Mesenchymal stem cell (in vitro differentiated cells and primary cell): ENCODE data around the gene ENDOG.
"Not testable (repeated sequence)": the region's sequence is repeated elsewhere in the genome, so short reads cannot be mapped to it uniquely, and the experiment has no call there.

Experiments used
- DNase-seq: peaks from one replicate; pipeline ENCODE4 v3.0.0-alpha.2; 2013
- H2AFZ ChIP-seq: one replicate; pipeline ENCODE4 v1.6.1; 2013; ENCODE audit warnings: low read depth, mild to moderate bottlenecking, control low read depth, inconsistent platforms, low read length, moderate library complexity
- H2AK5ac ChIP-seq: 2 replicates; pipeline ENCODE4 v1.6.1; 2013; ENCODE audit warnings: low read length, moderate library complexity, mild to moderate bottlenecking, inconsistent platforms; ENCODE audit not compliant: severe bottlenecking
- H2BK120ac ChIP-seq: one replicate; pipeline ENCODE4 v1.6.1; 2013; ENCODE audit warnings: low read depth, mild to moderate bottlenecking, inconsistent platforms, low read length, moderate library complexity
- H2BK12ac ChIP-seq, 2 experiments: one replicate each; pipeline ENCODE4 v1.6.1; 2013; ENCODE audit warnings: inconsistent platforms in 2 of 2, low read length in 2 of 2, mild to moderate bottlenecking in 2 of 2, moderate library complexity in 2 of 2, control low read depth in 1 of 2
- H2BK15ac ChIP-seq: one replicate; pipeline ENCODE4 v1.6.1; 2013; ENCODE audit warnings: mild to moderate bottlenecking, low read depth, inconsistent platforms; ENCODE audit not compliant: poor library complexity, severe bottlenecking
- H2BK5ac ChIP-seq: 2 replicates; pipeline ENCODE4 v1.6.1; 2013; ENCODE audit warnings: low read depth, mild to moderate bottlenecking, low read length, control low read depth, inconsistent platforms; ENCODE audit not compliant: poor library complexity, severe bottlenecking
- H3K14ac ChIP-seq, 2 experiments: one replicate each; pipeline ENCODE4 v1.6.1; 2013; ENCODE audit warnings: inconsistent platforms in 2 of 2, low read length in 2 of 2, control low read depth in 1 of 2, mild to moderate bottlenecking in 1 of 2, moderate library complexity in 1 of 2
- H3K18ac ChIP-seq, 2 experiments: one replicate each; pipeline ENCODE4 v1.6.1; 2013; ENCODE audit warnings: inconsistent platforms in 2 of 2, low read length in 2 of 2, control low read depth in 1 of 2, low read depth in 1 of 2, mild to moderate bottlenecking in 1 of 2
- H3K23ac ChIP-seq, 2 experiments: one replicate each; pipeline ENCODE4 v1.6.1; 2013; ENCODE audit warnings: inconsistent platforms in 2 of 2, low read length in 2 of 2, mild to moderate bottlenecking in 2 of 2, moderate library complexity in 2 of 2, control low read depth in 1 of 2
- H3K27ac ChIP-seq: 2 replicates; pipeline ENCODE4 v1.5.1; 2013; ENCODE audit warnings: mild to moderate bottlenecking, moderate library complexity, low read length, control low read depth, inconsistent platforms; ENCODE audit not compliant: poor library complexity, severe bottlenecking
- H3K27me3 ChIP-seq, 2 experiments: 2 replicates each; pipeline versions ENCODE4 v1.6.1 to v1.7.0; 2013; ENCODE audit warnings: low read length in 2 of 2, mild to moderate bottlenecking in 2 of 2, moderate library complexity in 2 of 2, control low read depth in 1 of 2, inconsistent platforms in 1 of 2; ENCODE audit not compliant: control insufficient read depth in 1 of 2, insufficient read depth in 1 of 2
- H3K36me3 ChIP-seq, 2 experiments: 2 replicates each; pipeline versions ENCODE4 v1.6.1 to v1.7.0; 2013; ENCODE audit warnings: low read length in 2 of 2, control low read depth in 1 of 2, inconsistent platforms in 1 of 2, low read depth in 1 of 2, mild to moderate bottlenecking in 1 of 2; ENCODE audit not compliant: insufficient read depth in 2 of 2, control insufficient read depth in 1 of 2
- H3K4ac ChIP-seq, 2 experiments: one replicate each; pipeline ENCODE4 v1.6.1; 2013; ENCODE audit warnings: inconsistent platforms in 2 of 2, low read length in 2 of 2, mild to moderate bottlenecking in 2 of 2, moderate library complexity in 2 of 2, control low read depth in 1 of 2, low read depth in 1 of 2
- H3K4me1 ChIP-seq: 2 replicates; pipeline ENCODE4 v1.6.1; 2013; ENCODE audit warnings: low read depth, low read length, control low read depth; ENCODE audit not compliant: control insufficient read depth, insufficient read depth
- H3K4me2 ChIP-seq: 2 replicates; pipeline ENCODE4 v1.6.1; 2013; ENCODE audit warnings: low read length, mild to moderate bottlenecking, inconsistent platforms; ENCODE audit not compliant: poor library complexity, severe bottlenecking
- H3K4me3 ChIP-seq, 2 experiments: 2 replicates each; pipeline versions ENCODE4 v1.5.1 to v1.7.0; 2013; ENCODE audit warnings: low read length in 2 of 2, mild to moderate bottlenecking in 2 of 2, control low read depth in 1 of 2, low read depth in 1 of 2; ENCODE audit not compliant: insufficient read depth in 1 of 2
- H3K79me1 ChIP-seq: replicated peaks from 2 replicates; pipeline ENCODE4 v1.6.1; 2013; ENCODE audit warnings: mild to moderate bottlenecking, control low read depth, low read length, inconsistent platforms; ENCODE audit not compliant: poor library complexity, severe bottlenecking
- H3K9ac ChIP-seq: 2 replicates; pipeline ENCODE4 v1.7.0; 2013; ENCODE audit warnings: mild to moderate bottlenecking, low read length, moderate library complexity
- H3K9me3 ChIP-seq: 2 replicates; pipeline ENCODE4 v1.7.0; 2013; ENCODE audit warnings: mild to moderate bottlenecking, low read length; ENCODE audit not compliant: control insufficient read depth
- H4K8ac ChIP-seq: one replicate; pipeline ENCODE4 v1.6.1; 2013; ENCODE audit warnings: inconsistent platforms, mild to moderate bottlenecking, low read length, moderate library complexity
- H4K91ac ChIP-seq: one replicate; pipeline ENCODE4 v1.6.1; 2013; ENCODE audit warnings: mild to moderate bottlenecking, low read length, inconsistent platforms
- WGBS: methylation state at CpG from one replicate; pipeline ENCODE4 v1.1.7; 2013; ENCODE audit warnings: mixed read lengths; 5-methylcytosine and 5-hydroxymethylcytosine counted together

ENDOG gene

DNA sequence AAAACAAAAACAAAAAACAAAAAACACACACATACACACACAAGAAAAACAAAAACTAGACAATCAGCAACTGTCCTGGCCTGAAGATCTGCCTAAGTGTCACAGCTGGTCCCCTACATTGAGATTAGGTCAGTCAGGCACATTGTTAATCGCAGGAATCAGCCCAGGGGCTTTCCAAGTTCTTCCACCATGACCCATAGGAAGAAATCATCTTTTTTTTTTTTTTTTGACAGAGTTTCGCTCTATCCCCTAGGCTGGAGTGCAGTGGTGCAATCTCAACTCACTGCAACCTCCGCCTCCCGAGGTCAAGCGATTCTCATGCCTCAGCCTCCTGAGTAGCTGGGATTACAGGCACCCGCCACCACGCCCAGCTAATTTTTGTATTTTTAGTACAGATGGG, 24.9 kb downstream of the ENDOG start:
- H2BK12ac ChIP-seq, H3K9me3 ChIP-seq, H3K14ac ChIP-seq, H3K4me2 ChIP-seq, H2AK5ac ChIP-seq, H2BK15ac ChIP-seq, H2BK120ac ChIP-seq, H3K4ac ChIP-seq, H2AFZ ChIP-seq, H3K27ac ChIP-seq, H3K27me3 ChIP-seq, H2BK5ac ChIP-seq, H3K4me1 ChIP-seq, DNase-seq, H3K9ac ChIP-seq, H4K8ac ChIP-seq, H4K91ac ChIP-seq, H3K4me3 ChIP-seq, H3K23ac ChIP-seq, H3K18ac ChIP-seq: not testable (repeated sequence)
- Histone ChIP-seq H3K79me1 (peaks cover 12% of the 10 kb centered on the region), H3K36me3 (peaks cover 8 to 12% of the 10 kb centered on the region in 2 experiments)
- WGBS: 96% methylated on average over 7 of the region's 7 CpGs

DNA sequence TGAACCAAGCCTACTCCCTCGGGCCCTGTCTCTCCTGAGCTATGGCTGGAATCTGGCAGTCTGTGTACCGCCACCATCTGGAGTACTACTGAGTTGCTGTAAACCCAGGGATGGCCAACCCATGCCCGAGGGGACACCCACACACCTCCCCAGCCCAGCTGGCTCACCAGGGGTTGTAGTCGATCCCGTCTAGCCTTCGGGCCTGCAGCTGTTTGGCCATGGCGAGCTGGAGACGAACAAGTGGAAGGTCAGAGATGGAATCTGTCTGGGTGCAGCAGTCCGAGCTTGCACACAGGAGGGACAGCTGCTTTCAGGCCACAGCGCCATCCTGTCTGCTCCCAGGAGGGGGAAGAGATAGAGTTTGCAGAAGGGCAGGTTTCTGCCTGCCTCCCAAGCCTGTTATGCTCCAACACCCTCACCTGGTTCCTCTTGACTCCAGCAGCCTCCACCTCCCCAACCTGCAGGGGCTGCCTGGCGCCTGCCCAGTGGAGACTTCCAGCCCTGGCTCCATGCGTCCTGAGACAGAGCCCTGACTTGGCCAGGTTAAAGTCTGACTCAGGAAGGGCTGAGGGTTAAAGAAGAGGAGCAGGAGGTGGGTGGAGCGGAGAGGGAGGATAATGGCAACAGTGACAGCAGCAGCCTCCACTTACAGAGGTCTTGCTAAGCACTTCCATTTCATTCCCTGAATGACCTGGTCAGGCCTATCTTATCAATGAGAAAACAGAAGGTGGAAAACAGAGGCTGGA, 27.1 kb downstream of the ENDOG start:
- no peak overlapping the region for H3K4ac ChIP-seq
- no peak overlapping the region for H3K27ac ChIP-seq
- H2BK120ac ChIP-seq: no peak overlapping the region
- no peak overlapping the region for H4K8ac ChIP-seq
- H3K23ac ChIP-seq: no peak overlapping the region
- H3K14ac ChIP-seq: no peak overlapping the region
- peaks cover 5% of the 10 kb centered on the region for H3K9me3 ChIP-seq
- H3K9ac ChIP-seq: no peak overlapping the region
- H2AK5ac ChIP-seq: no peak overlapping the region
- H3K18ac ChIP-seq: no peak overlapping the region
- no peak overlapping the region for H2BK5ac ChIP-seq
- no peak overlapping the region for H2AFZ ChIP-seq
- H3K36me3 ChIP-seq: peaks cover 8 to 11% of the 10 kb centered on the region in 2 experiments
- no peak overlapping the region for H2BK15ac ChIP-seq
- H2BK12ac ChIP-seq: no peak overlapping the region
- peaks cover 2% of the 10 kb centered on the region for H3K4me1 ChIP-seq
- peak; percentile 6 for DNase-seq
- H3K4me2 ChIP-seq: no peak overlapping the region
- WGBS: 79% methylated on average over 9 of the region's 13 CpGs
- H3K4me3 ChIP-seq: no peak overlapping the region
- no peak overlapping the region for H4K91ac ChIP-seq
- H3K79me1 ChIP-seq: peaks cover 12% of the 10 kb centered on the region
- H3K27me3 ChIP-seq: no peaks in the 10 kb centered on the region

DNA sequence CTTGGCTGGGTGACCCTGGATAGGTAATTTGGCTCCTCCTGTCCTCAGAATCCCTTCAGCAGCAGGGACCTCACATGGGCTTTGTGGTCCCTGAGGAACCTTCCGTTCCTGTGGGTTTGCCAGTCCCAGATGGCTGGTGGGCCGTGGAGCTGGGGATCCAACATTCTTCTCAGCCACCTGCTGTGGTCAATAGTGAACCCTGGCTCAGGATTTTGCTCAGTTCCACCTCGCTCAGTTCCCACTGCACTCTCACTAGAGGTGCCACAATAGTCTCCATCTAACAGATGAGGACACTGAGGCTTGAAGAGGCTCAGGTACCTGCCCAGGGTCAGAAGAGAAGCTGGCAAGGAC, 28.4 kb downstream of the ENDOG start:
- DNase-seq: no peak
- Histone ChIP-seq H2BK5ac (no peak overlapping the region), H2AK5ac (no peak overlapping the region), H3K27ac (no peak overlapping the region), H2BK15ac (no peak overlapping the region), H3K9ac (no peak overlapping the region), H3K4me1 (peaks cover 2% of the 10 kb centered on the region), H3K4me3 (no peak overlapping the region), H2BK12ac (no peak overlapping the region), H3K4me2 (no peak overlapping the region), H3K23ac (no peak overlapping the region), H3K18ac (no peak overlapping the region), H3K14ac (no peak overlapping the region), H3K27me3 (no peaks in the 10 kb centered on the region), H2AFZ (no peak overlapping the region), H3K79me1 (peaks cover 14% of the 10 kb centered on the region), H2BK120ac (no peak overlapping the region), H3K4ac (no peak overlapping the region), H3K36me3 (peaks cover 8 to 11% of the 10 kb centered on the region in 2 experiments), H4K91ac (no peak overlapping the region), H4K8ac (no peak overlapping the region), H3K9me3 (peaks cover 5% of the 10 kb centered on the region)
- 94% methylated on average over 3 of the region's 3 CpGs for WGBS

DNA sequence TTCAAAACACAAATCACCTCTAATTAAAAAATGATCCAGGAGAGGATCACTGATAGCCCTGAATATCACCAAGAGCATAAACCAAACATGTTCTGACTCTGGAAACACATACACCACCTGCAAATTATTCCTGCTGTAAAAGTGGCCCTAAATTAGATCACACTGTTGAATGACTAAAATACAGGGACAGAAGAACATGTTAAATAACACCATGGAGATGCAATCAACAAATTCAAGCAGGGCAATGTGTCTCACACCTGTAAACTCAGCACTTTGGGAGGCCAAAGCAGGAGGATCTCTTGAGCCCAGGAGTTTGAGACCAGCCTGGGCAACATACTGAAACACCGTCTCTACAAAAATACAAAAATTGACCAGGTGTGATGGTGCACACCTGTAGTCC, 29.5 kb downstream of the ENDOG start:
- no peak overlapping the region for H4K91ac ChIP-seq
- no peak overlapping the region for H2BK12ac ChIP-seq
- no peaks in the 10 kb centered on the region for H3K27me3 ChIP-seq
- no peak overlapping the region for H3K4me3 ChIP-seq
- H3K14ac ChIP-seq: no peak overlapping the region
- H3K23ac ChIP-seq: no peak overlapping the region
- WGBS: 89% methylated on average over 1 of the region's 1 CpG
- no peak overlapping the region for H3K9ac ChIP-seq
- no peak overlapping the region for H3K4me2 ChIP-seq
- H2BK5ac ChIP-seq: no peak overlapping the region
- no peak overlapping the region for H2BK120ac ChIP-seq
- no peak overlapping the region for H3K18ac ChIP-seq
- peaks cover 16% of the 10 kb centered on the region for H3K79me1 ChIP-seq
- no peak overlapping the region for H2AFZ ChIP-seq
- H3K9me3 ChIP-seq: peaks cover 5% of the 10 kb centered on the region
- DNase-seq: no peak
- no peak overlapping the region for H3K4ac ChIP-seq
- no peak overlapping the region for H2BK15ac ChIP-seq
- H2AK5ac ChIP-seq: no peak overlapping the region
- peaks cover 0 to 4% of the 10 kb centered on the region in 2 experiments for H3K36me3 ChIP-seq
- H4K8ac ChIP-seq: no peak overlapping the region
- H3K27ac ChIP-seq: no peak overlapping the region
- H3K4me1 ChIP-seq: peaks cover 2% of the 10 kb centered on the region
